ENCODE results near the gene EIF3K. TPM values are rescaled to one million over a fixed set of nuclear protein-coding genes. Genes with fewer than 3 reads are reported as not detected.

The EIF3K gene
- polyA plus RNA-seq, 2 of the 4 experiments (the other 2 are of a cell fraction): 419 to 937 TPM

DNA sequence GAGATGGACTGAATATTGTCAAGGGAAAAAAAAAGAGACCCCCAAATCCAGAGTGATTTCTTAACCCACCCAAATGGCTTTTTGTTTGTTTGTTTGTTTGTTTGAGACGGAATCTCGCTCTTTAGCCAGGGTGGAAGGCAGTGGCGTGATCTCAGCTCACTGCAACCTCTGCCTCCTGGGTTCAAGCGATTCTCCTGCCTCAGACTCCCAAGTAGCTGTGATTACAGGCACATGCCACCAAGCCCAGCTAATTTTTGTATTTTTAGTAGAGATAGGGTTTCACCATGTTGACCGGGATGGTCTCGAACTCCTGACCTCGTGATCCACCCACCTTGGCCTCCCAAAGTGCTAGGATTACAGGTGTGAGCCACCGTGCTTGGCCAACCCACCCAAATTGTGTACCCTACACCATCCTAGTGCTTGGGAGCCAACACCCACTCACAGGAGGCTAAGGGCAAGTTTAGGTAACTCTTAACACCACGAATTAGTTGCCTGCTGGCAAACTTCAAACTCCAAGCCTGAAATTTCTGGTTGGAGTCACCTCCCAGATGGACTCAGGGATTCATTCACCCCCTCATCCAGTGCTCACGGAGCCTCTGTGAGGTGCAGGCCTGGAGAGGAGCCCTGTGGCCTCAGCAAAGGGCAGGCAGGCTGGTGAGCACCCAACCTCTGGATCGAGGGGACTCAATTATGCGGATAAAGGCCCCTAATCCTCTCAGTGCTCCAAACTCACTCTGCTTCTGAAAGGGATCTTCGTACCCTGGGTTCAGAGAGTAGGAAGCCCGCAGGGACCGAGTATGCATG, 66.1 kb downstream of the EIF3K start:
- 45% methylated on average over 15 of the region's 15 CpGs for WGBS (ENCODE audit: missing lambda C conversion rate)
- peaks cover 7% of the 10 kb centered on the region; the same call in 2 of the 3 replicates for H3K9me3 ChIP-seq
- H3K27ac ChIP-seq: peak overlapping the region; percentile 93 to 94
- TF ChIP-seq, protein P1, sequence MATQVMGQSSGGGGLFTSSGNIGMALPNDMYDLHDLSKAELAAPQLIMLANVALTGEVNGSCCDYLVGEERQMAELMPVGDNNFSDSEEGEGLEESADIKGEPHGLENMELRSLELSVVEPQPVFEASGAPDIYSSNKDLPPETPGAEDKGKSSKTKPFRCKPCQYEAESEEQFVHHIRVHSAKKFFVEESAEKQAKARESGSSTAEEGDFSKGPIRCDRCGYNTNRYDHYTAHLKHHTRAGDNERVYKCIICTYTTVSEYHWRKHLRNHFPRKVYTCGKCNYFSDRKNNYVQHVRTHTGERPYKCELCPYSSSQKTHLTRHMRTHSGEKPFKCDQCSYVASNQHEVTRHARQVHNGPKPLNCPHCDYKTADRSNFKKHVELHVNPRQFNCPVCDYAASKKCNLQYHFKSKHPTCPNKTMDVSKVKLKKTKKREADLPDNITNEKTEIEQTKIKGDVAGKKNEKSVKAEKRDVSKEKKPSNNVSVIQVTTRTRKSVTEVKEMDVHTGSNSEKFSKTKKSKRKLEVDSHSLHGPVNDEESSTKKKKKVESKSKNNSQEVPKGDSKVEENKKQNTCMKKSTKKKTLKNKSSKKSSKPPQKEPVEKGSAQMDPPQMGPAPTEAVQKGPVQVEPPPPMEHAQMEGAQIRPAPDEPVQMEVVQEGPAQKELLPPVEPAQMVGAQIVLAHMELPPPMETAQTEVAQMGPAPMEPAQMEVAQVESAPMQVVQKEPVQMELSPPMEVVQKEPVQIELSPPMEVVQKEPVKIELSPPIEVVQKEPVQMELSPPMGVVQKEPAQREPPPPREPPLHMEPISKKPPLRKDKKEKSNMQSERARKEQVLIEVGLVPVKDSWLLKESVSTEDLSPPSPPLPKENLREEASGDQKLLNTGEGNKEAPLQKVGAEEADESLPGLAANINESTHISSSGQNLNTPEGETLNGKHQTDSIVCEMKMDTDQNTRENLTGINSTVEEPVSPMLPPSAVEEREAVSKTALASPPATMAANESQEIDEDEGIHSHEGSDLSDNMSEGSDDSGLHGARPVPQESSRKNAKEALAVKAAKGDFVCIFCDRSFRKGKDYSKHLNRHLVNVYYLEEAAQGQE (IDR thresholded peaks at IDR 0.05): no peak
- TF ChIP-seq HOXB13 (CRISPR knock-in tag; IDR thresholded peaks at IDR 0.05; ENCODE audit: low read depth) (peak; percentile 54; the same call in 1 of the 2 replicates), EHF (CRISPR knock-in tag; IDR thresholded peaks at IDR 0.05) (peak; percentile 82), FOXS1 (CRISPR knock-in tag; IDR thresholded peaks at IDR 0.05) (peak; percentile 6; the same call in 1 of the 2 replicates), POLR2A (IDR thresholded peaks at IDR 0.05; ENCODE audit: low read length) (no peak), ZSCAN20 (CRISPR knock-in tag; IDR thresholded peaks at IDR 0.05) (0 out of 2 replicates have a peak, but pooled peaks have one; percentile 43), TP53 (CRISPR knock-in tag; IDR thresholded peaks at IDR 0.05) (no peak), CEBPB (IDR thresholded peaks at IDR 0.05) (no peak), JUN (IDR thresholded peaks at IDR 0.05) (0 out of 5 replicates have a peak, but pooled peaks of 1 of the 2 experiments have one; percentile 5), POLR2AphosphoS2 (conservative IDR thresholded peaks at IDR 0.05; ENCODE audit: low read length) (no peak), TFCP2L1 (CRISPR knock-in tag; IDR thresholded peaks at IDR 0.05) (no peak; the same call in 1 of the 2 replicates), SMC3 (IDR thresholded peaks at IDR 0.05) (no peak), EHMT2 (IDR thresholded peaks at IDR 0.05; ENCODE audit: low read depth) (no peak), ZC3H11A (IDR thresholded peaks at IDR 0.05) (peak; percentile 15; the same call in 1 of the 2 replicates), HOXA7 (CRISPR knock-in tag; IDR thresholded peaks at IDR 0.05) (peak; percentile 96), FOSB (CRISPR knock-in tag; IDR thresholded peaks at IDR 0.05) (peak; percentile 91; the same call in 1 of the 2 replicates), NPAS2 (CRISPR knock-in tag; IDR thresholded peaks at IDR 0.05; ENCODE audit: borderline replicate concordance) (no peak), ZNF302 (CRISPR knock-in tag; IDR thresholded peaks at IDR 0.05) (peak; percentile 61), CBX8 (IDR thresholded peaks at IDR 0.05) (no peak)
- TF ChIP-seq, protein P2, sequence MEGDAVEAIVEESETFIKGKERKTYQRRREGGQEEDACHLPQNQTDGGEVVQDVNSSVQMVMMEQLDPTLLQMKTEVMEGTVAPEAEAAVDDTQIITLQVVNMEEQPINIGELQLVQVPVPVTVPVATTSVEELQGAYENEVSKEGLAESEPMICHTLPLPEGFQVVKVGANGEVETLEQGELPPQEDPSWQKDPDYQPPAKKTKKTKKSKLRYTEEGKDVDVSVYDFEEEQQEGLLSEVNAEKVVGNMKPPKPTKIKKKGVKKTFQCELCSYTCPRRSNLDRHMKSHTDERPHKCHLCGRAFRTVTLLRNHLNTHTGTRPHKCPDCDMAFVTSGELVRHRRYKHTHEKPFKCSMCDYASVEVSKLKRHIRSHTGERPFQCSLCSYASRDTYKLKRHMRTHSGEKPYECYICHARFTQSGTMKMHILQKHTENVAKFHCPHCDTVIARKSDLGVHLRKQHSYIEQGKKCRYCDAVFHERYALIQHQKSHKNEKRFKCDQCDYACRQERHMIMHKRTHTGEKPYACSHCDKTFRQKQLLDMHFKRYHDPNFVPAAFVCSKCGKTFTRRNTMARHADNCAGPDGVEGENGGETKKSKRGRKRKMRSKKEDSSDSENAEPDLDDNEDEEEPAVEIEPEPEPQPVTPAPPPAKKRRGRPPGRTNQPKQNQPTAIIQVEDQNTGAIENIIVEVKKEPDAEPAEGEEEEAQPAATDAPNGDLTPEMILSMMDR (IDR thresholded peaks at IDR 0.05): no peak
- TF ChIP-seq, protein P3, sequence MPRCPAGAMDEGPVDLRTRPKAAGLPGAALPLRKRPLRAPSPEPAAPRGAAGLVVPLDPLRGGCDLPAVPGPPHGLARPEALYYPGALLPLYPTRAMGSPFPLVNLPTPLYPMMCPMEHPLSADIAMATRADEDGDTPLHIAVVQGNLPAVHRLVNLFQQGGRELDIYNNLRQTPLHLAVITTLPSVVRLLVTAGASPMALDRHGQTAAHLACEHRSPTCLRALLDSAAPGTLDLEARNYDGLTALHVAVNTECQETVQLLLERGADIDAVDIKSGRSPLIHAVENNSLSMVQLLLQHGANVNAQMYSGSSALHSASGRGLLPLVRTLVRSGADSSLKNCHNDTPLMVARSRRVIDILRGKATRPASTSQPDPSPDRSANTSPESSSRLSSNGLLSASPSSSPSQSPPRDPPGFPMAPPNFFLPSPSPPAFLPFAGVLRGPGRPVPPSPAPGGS (IDR thresholded peaks at IDR 0.05): no peak
- TF ChIP-seq, protein P4, sequence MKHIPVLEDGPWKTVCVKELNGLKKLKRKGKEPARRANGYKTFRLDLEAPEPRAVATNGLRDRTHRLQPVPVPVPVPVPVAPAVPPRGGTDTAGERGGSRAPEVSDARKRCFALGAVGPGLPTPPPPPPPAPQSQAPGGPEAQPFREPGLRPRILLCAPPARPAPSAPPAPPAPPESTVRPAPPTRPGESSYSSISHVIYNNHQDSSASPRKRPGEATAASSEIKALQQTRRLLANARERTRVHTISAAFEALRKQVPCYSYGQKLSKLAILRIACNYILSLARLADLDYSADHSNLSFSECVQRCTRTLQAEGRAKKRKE (CRISPR knock-in tag; IDR thresholded peaks at IDR 0.05; ENCODE audit: low read depth): peak; percentile 68; the same call in 1 of the 2 replicates
- TF ChIP-seq, protein P5, sequence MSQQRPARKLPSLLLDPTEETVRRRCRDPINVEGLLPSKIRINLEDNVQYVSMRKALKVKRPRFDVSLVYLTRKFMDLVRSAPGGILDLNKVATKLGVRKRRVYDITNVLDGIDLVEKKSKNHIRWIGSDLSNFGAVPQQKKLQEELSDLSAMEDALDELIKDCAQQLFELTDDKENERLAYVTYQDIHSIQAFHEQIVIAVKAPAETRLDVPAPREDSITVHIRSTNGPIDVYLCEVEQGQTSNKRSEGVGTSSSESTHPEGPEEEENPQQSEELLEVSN (IDR thresholded peaks at IDR 0.05; ENCODE audit: borderline replicate concordance, low read depth): no peak
- ChIA-PET CTCF (interaction anchor here (0.7 to 33.1 kb wide), 13 partner anchors 9 to 282 kb away, joined by 3 to 764 read pairs (median 5); partner anchors contain the start of genes ACTN4 and FAM98C), POLR2A (interaction anchor here (0.6 kb wide), 1 partner anchor 15 kb away, joined by 3 read pairs; no protein-coding TSS in a partner anchor)
- no peak for DNase-seq (ENCODE audit: low read depth in 1 of 2, low spot score in 1 of 2)
- no peak for FAIRE-seq
- peak overlapping the region; percentile 24; the same call in 2 of the 3 replicates for H3K4me3 ChIP-seq
- ATAC-seq: no peak
- peaks cover 90% of the 10 kb centered on the region for H3K4me1 ChIP-seq
- H3K4me2 ChIP-seq: peak overlapping the region; percentile 78
